CD4-positive, alpha-beta memory T cell (primary cell): Measurements from ENCODE around the gene MAP1LC3A. TPM values are rescaled to one million over a fixed set of nuclear protein-coding genes. Genes with fewer than 3 reads are reported as not detected.

Experiments used
- CTCF ChIA-PET: fragments of 350-600 bp; sonication (Branson Sonifier 250); formaldehyde crosslinking; loops from one replicate; lab custom pipeline; 2021; ENCODE audit warnings: inconsistent platforms; ENCODE audit not compliant: partially characterized antibody; lab: Charles Lee
- POLR2A ChIA-PET: fragments of 350-600 bp; sonication (Branson Sonifier 250); formaldehyde crosslinking; loops from one replicate; lab custom pipeline; 2021; ENCODE audit not compliant: partially characterized antibody; lab: Charles Lee
- DNase-seq, 5 donors: peaks; one replicate each; pipeline versions ENCODE4 v3.0.0 to v3.0.0-alpha.2; 2020 to 2022; ENCODE audit warnings: mixed read lengths in 1 of 5
- H3K27ac ChIP-seq: one replicate; pipeline ENCODE4 v1.7.0; 2013; ENCODE audit warnings: low read depth, low read length
- H3K27me3 ChIP-seq: 2 replicates; pipeline ENCODE4 v1.7.0; 2013; ENCODE audit warnings: mild to moderate bottlenecking, low read length, moderate library complexity; ENCODE audit not compliant: insufficient read depth
- H3K36me3 ChIP-seq: 2 replicates; pipeline ENCODE4 v1.7.0; 2013; ENCODE audit warnings: mild to moderate bottlenecking, low read length, moderate library complexity; ENCODE audit not compliant: insufficient read depth
- H3K4me1 ChIP-seq: 2 replicates; pipeline ENCODE4 v1.7.0; 2013; ENCODE audit warnings: mild to moderate bottlenecking, low read length, moderate library complexity; ENCODE audit not compliant: insufficient read depth
- H3K4me3 ChIP-seq, 2 donors: one replicate each; pipeline ENCODE4 v1.7.0; 2013; ENCODE audit warnings: low read length in 2 of 2, mild to moderate bottlenecking in 1 of 2
- H3K9me3 ChIP-seq, 2 donors: one replicate each; pipeline ENCODE4 v1.7.0; 2013; ENCODE audit warnings: low read length in 2 of 2, control low read depth in 1 of 2; ENCODE audit not compliant: control insufficient read depth in 1 of 2
- H3K27ac Mint-ChIP-seq, 7 donors: one replicate each; pipeline ENCODE4 v1.8.0; 2020 to 2021; ENCODE audit warnings: mixed read lengths in 7 of 7, mild to moderate bottlenecking in 6 of 7, inconsistent platforms in 3 of 7, moderate library complexity in 3 of 7
- H3K27me3 Mint-ChIP-seq, 2 donors: one replicate each; pipeline ENCODE4 v1.8.0; 2020 to 2021; ENCODE audit warnings: mixed read lengths in 2 of 2
- H3K36me3 Mint-ChIP-seq, 2 donors: one replicate each; pipeline ENCODE4 v1.8.0; 2020 to 2021; ENCODE audit warnings: mixed read lengths in 2 of 2, inconsistent platforms in 1 of 2, mild to moderate bottlenecking in 1 of 2
- H3K4me1 Mint-ChIP-seq, 4 donors: one replicate each; pipeline ENCODE4 v1.8.0; 2020 to 2021; ENCODE audit warnings: mixed read lengths in 4 of 4, mild to moderate bottlenecking in 1 of 4
- H3K4me3 Mint-ChIP-seq, 8 donors: one replicate each; pipeline ENCODE4 v1.8.0; 2020 to 2021; ENCODE audit warnings: mixed read lengths in 8 of 8, mild to moderate bottlenecking in 7 of 8, moderate library complexity in 6 of 8, inconsistent platforms in 3 of 8
- H3K9me3 Mint-ChIP-seq, 8 donors: one replicate each; pipeline ENCODE4 v1.8.0; 2020 to 2021; ENCODE audit warnings: mixed read lengths in 8 of 8, mild to moderate bottlenecking in 5 of 8, inconsistent platforms in 3 of 8, moderate library complexity in 1 of 8
- intact Hi-C: fragments of 100-400 bp; cut with micrococcal nuclease; formaldehyde crosslinking; loops from one replicate; pipeline ENCODE4 v1.15.1; 2023
- polyA plus RNA-seq, 2 donors: library from polyadenylated mRNA; unstranded; fragments of 300-500 nt; fragmentation: Illumina TruSeq; gene quantifications; one replicate each; pipeline ENCODE4 v1.2.3, GENCODE V29; 2021
- total RNA-seq, 2 experiments: library from RNA; stranded (reverse); gene quantifications; one replicate each; pipeline ENCODE4 v1.2.3, GENCODE V29; 2021

The MAP1LC3A gene
- total and polyA plus RNA-seq, 4 experiments from 2014 or later = 2.1 to 7.9 (median 3.2) TPM

- Histone ChIP-seq H3K4me1 (peaks cover under 1% of the 10 kb centered on the region), H3K27ac (no peak overlapping the region), H3K27me3 (no peaks in the 10 kb centered on the region), H3K36me3 (peaks cover 54% of the 10 kb centered on the region), H3K9me3 (no peaks in the 10 kb centered on the region), H3K4me3 (no peak overlapping the region)
- ChIA-PET POLR2A (no interaction called here), CTCF (interaction anchor here (1.8 kb wide), 1 partner anchor 9 kb away, joined by 4 read pairs; no protein-coding TSS in a partner anchor)
- Mint-ChIP-seq H3K4me1 (peaks cover 9 to 21% (median 14%) of the 10 kb centered on the region in 4 donors), H3K27me3 (no peaks in the 10 kb centered on the region), H3K27ac (peak overlapping the region in 4 of 7 donors; percentile 12 to 48 (median 23)), H3K9me3 (no peaks in the 10 kb centered on the region), H3K36me3 (peaks cover 34 to 72% of the 10 kb centered on the region in 2 donors), H3K4me3 (no peak overlapping the region)
- DNase-seq = no peak
- intact Hi-C loops = no loop called here
Measured at GRCh38 chr20:34528921-34529297, 29.6 kb upstream of the MAP1LC3A start.

- peak overlapping the region in 1 of 7 donors; percentile 42 for H3K27ac Mint-ChIP-seq
- DNase-seq = no peak
- H3K36me3 Mint-ChIP-seq = peaks cover 41 to 72% of the 10 kb centered on the region in 2 donors
- peaks cover 4 to 15% (median 9%) of the 10 kb centered on the region in 4 donors for H3K4me1 Mint-ChIP-seq
- no peaks in the 10 kb centered on the region for H3K27me3 ChIP-seq
- H3K4me3 Mint-ChIP-seq = no peak overlapping the region
- no peaks in the 10 kb centered on the region for H3K9me3 Mint-ChIP-seq
- H3K27me3 Mint-ChIP-seq = no peaks in the 10 kb centered on the region
- ChIA-PET POLR2A (interaction anchor here (1.5 kb wide), 1 partner anchor 15 kb away, joined by 6 read pairs; no protein-coding TSS in a partner anchor), CTCF (interaction anchor here (1.8 to 1.9 kb wide), 2 partner anchors 9 to 10 kb away, joined by 4 to 7 read pairs; no protein-coding TSS in a partner anchor)
- no peaks in the 10 kb centered on the region for H3K9me3 ChIP-seq
- H3K4me1 ChIP-seq = no peaks in the 10 kb centered on the region
- peaks cover 60% of the 10 kb centered on the region for H3K36me3 ChIP-seq
- H3K4me3 ChIP-seq = no peak overlapping the region
- no peak overlapping the region for H3K27ac ChIP-seq
- intact Hi-C loops = no loop called here
Measured at GRCh38 chr20:34529742-34530141, 28.8 kb upstream of the MAP1LC3A start.

- Histone ChIP-seq H3K27me3 (no peaks in the 10 kb centered on the region), H3K27ac (no peak overlapping the region), H3K4me3 (no peak overlapping the region), H3K36me3 (peaks cover 66% of the 10 kb centered on the region), H3K9me3 (no peaks in the 10 kb centered on the region), H3K4me1 (no peaks in the 10 kb centered on the region)
- Mint-ChIP-seq H3K9me3 (no peaks in the 10 kb centered on the region), H3K27ac (peak overlapping the region in 3 of 7 donors; percentile 77 to 86 (median 82)), H3K4me1 (peaks cover 4 to 13% (median 9%) of the 10 kb centered on the region in 4 donors), H3K36me3 (peaks cover 41 to 75% of the 10 kb centered on the region in 2 donors), H3K27me3 (no peaks in the 10 kb centered on the region), H3K4me3 (no peak overlapping the region)
- ChIA-PET POLR2A (interaction anchor here (1.5 kb wide), 1 partner anchor 15 kb away, joined by 6 read pairs; no protein-coding TSS in a partner anchor), CTCF (interaction anchor here (0.6 to 1.9 kb wide), 2 partner anchors 9 to 560 kb away, joined by 3 to 7 read pairs; no protein-coding TSS in a partner anchor)
- no peak for DNase-seq
- intact Hi-C loops = no loop called here
Measured at GRCh38 chr20:34530342-34530741, 28.2 kb upstream of the MAP1LC3A start.

GRCh38 chr20:34531608-34532265 lies 26.8 kb upstream of the MAP1LC3A start:
- Mint-ChIP-seq H3K36me3 (peaks cover 38 to 71% of the 10 kb centered on the region in 2 donors), H3K27me3 (no peaks in the 10 kb centered on the region), H3K4me1 (peaks cover 4 to 6% (median 5%) of the 10 kb centered on the region in 4 donors), H3K9me3 (no peaks in the 10 kb centered on the region), H3K27ac (peak overlapping the region in 4 of 7 donors; percentile 22 to 57 (median 26)), H3K4me3 (no peak overlapping the region)
- no peak for DNase-seq
- H3K36me3 ChIP-seq = peaks cover 67% of the 10 kb centered on the region
- intact Hi-C loops = no loop called here
- ChIA-PET CTCF (interaction anchor here (0.8 to 1.4 kb wide), 5 partner anchors 26 to 219 kb away, joined by 3 to 4 read pairs (median 3); no protein-coding TSS in a partner anchor), POLR2A (interaction anchor here (0.6 to 1.0 kb wide), 2 partner anchors 8 to 185 kb away, joined by 3 read pairs; no protein-coding TSS in a partner anchor)
- no peaks in the 10 kb centered on the region for H3K27me3 ChIP-seq
- H3K9me3 ChIP-seq = no peaks in the 10 kb centered on the region
- H3K4me1 ChIP-seq = no peaks in the 10 kb centered on the region
- H3K27ac ChIP-seq = no peak overlapping the region
- H3K4me3 ChIP-seq = no peak overlapping the region

- no peaks in the 10 kb centered on the region for H3K9me3 ChIP-seq
- POLR2A ChIA-PET = no interaction called here
Measured at GRCh38 chr20:34532320-34532719, 26.2 kb upstream of the MAP1LC3A start.

GRCh38 chr20:34532756-34533155 lies 25.8 kb upstream of the MAP1LC3A start:
- Histone ChIP-seq H3K27ac (no peak overlapping the region), H3K36me3 (peaks cover 61% of the 10 kb centered on the region), H3K27me3 (no peaks in the 10 kb centered on the region), H3K4me3 (no peak overlapping the region), H3K4me1 (no peaks in the 10 kb centered on the region), H3K9me3 (no peaks in the 10 kb centered on the region)
- peaks cover 36 to 69% of the 10 kb centered on the region in 2 donors for H3K36me3 Mint-ChIP-seq
- ChIA-PET POLR2A (no interaction called here), CTCF (interaction anchor here (1.0 to 1.4 kb wide), 2 partner anchors 175 to 219 kb away, joined by 3 to 4 read pairs; no protein-coding TSS in a partner anchor)
- H3K4me1 Mint-ChIP-seq = peaks cover 8 to 13% (median 10%) of the 10 kb centered on the region in 4 donors
- H3K27ac Mint-ChIP-seq = no peak overlapping the region
- no peak overlapping the region for H3K4me3 Mint-ChIP-seq
- no peaks in the 10 kb centered on the region for H3K27me3 Mint-ChIP-seq
- intact Hi-C loops = no loop called here
- no peaks in the 10 kb centered on the region for H3K9me3 Mint-ChIP-seq
- DNase-seq = no peak

More at GRCh38 chr20:34532320-34532719, 26.2 kb upstream of the MAP1LC3A start:
- Mint-ChIP-seq H3K27me3 (no peaks in the 10 kb centered on the region), H3K9me3 (no peaks in the 10 kb centered on the region), H3K27ac (no peak overlapping the region), H3K4me1 (peaks cover 8 to 9% (median 9%) of the 10 kb centered on the region in 4 donors), H3K36me3 (peaks cover 37 to 71% of the 10 kb centered on the region in 2 donors), H3K4me3 (no peak overlapping the region)
- H3K27ac ChIP-seq = no peak overlapping the region
- intact Hi-C loops = no loop called here
- H3K27me3 ChIP-seq = no peaks in the 10 kb centered on the region
- H3K36me3 ChIP-seq = peaks cover 65% of the 10 kb centered on the region
- H3K4me3 ChIP-seq = no peak overlapping the region
- no peaks in the 10 kb centered on the region for H3K4me1 ChIP-seq
- CTCF ChIA-PET = interaction anchor here (1.0 to 1.4 kb wide), 2 partner anchors 176 to 219 kb away, joined by 3 to 4 read pairs; no protein-coding TSS in a partner anchor
- DNase-seq = no peak
